Measurements from ENCODE around the gene FOXD1.

GRCh38 chr5:73471654-73472053 is 23.1 kb upstream of the FOXD1 start:
- TF ChIP-seq, protein P1, sequence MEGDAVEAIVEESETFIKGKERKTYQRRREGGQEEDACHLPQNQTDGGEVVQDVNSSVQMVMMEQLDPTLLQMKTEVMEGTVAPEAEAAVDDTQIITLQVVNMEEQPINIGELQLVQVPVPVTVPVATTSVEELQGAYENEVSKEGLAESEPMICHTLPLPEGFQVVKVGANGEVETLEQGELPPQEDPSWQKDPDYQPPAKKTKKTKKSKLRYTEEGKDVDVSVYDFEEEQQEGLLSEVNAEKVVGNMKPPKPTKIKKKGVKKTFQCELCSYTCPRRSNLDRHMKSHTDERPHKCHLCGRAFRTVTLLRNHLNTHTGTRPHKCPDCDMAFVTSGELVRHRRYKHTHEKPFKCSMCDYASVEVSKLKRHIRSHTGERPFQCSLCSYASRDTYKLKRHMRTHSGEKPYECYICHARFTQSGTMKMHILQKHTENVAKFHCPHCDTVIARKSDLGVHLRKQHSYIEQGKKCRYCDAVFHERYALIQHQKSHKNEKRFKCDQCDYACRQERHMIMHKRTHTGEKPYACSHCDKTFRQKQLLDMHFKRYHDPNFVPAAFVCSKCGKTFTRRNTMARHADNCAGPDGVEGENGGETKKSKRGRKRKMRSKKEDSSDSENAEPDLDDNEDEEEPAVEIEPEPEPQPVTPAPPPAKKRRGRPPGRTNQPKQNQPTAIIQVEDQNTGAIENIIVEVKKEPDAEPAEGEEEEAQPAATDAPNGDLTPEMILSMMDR (IDR thresholded peaks at IDR 0.05; ENCODE audit: low read depth, low read length): no peak
- no peak for TF ChIP-seq POLR2A (IDR thresholded peaks at IDR 0.05; ENCODE audit: extremely low read depth, insufficient read length)
- TF ChIP-seq MYC (IDR thresholded peaks at IDR 0.05; ENCODE audit: low read depth, low read length): no peak

Data from NB4 (cell line).